Endodermal cell (in vitro differentiated cells): Measurements from ENCODE around the gene DEFB123. TPM values are rescaled to one million over a fixed set of nuclear protein-coding genes. Genes with fewer than 3 reads are reported as not detected.
"Not testable (repeated sequence)": the region's sequence is repeated elsewhere in the genome, so short reads cannot be mapped to it uniquely, and the experiment has no call there.

Source experiments
- DNase-seq: peaks from one replicate; pipeline ENCODE4 v3.0.0-alpha.2; 2017
- H3K27ac ChIP-seq: 2 replicates; pipeline ENCODE4 v1.5.1; 2013; ENCODE audit warnings: mild to moderate bottlenecking, low read depth, low read length, moderate library complexity
- H3K27me3 ChIP-seq: 2 replicates; pipeline ENCODE4 v1.6.1; 2013; ENCODE audit warnings: mild to moderate bottlenecking, low read length, moderate library complexity; ENCODE audit not compliant: insufficient read depth, control insufficient read depth, poor library complexity, severe bottlenecking
- H3K36me3 ChIP-seq: 2 replicates; pipeline ENCODE4 v1.7.0; 2013; ENCODE audit warnings: mild to moderate bottlenecking, low read length, moderate library complexity; ENCODE audit not compliant: control insufficient read depth, insufficient read depth
- H3K4me1 ChIP-seq: one replicate; pipeline ENCODE4 v1.7.0; 2013; ENCODE audit warnings: low read length; ENCODE audit not compliant: control insufficient read depth, insufficient read depth
- H3K4me3 ChIP-seq: 2 replicates; pipeline ENCODE4 v1.5.1; 2013; ENCODE audit warnings: mild to moderate bottlenecking, low read length, moderate library complexity
- H3K9ac ChIP-seq: 2 replicates; pipeline ENCODE4 v1.6.1; 2013; ENCODE audit warnings: mild to moderate bottlenecking, low read length, moderate library complexity; ENCODE audit not compliant: poor library complexity, severe bottlenecking; ENCODE audit errors: extremely low read depth
- H3K9me3 ChIP-seq: 2 replicates; pipeline ENCODE4 v1.6.1; 2013; ENCODE audit warnings: mild to moderate bottlenecking, low read length, moderate library complexity; ENCODE audit not compliant: control insufficient read depth
- H3K27ac Mint-ChIP-seq: 2 replicates; pipeline ENCODE4 v1.8.0; 2020; ENCODE audit warnings: mixed read lengths
- H3K27me3 Mint-ChIP-seq: 2 replicates; pipeline ENCODE4 v1.8.0; 2021; ENCODE audit warnings: mild to moderate bottlenecking, mixed read lengths; ENCODE audit not compliant: insufficient read depth
- H3K36me3 Mint-ChIP-seq: 2 replicates; pipeline ENCODE4 v1.8.0; 2020; ENCODE audit warnings: low read depth, mixed read lengths
- H3K4me1 Mint-ChIP-seq: 2 replicates; pipeline ENCODE4 v1.8.0; 2020; ENCODE audit warnings: mixed read lengths
- H3K4me3 Mint-ChIP-seq: 2 replicates; pipeline ENCODE4 v1.8.0; 2020; ENCODE audit warnings: mild to moderate bottlenecking, moderate library complexity, mixed read lengths
- H3K9me3 Mint-ChIP-seq: 2 replicates; pipeline ENCODE4 v1.8.0; 2020; ENCODE audit warnings: mild to moderate bottlenecking, mixed read lengths
- WGBS, 2 experiments: methylation state at CpG; one replicate each; pipeline versions ENCODE4 v1.1.5 to v1.1.7; 2013; ENCODE audit warnings: missing lambda C conversion rate in 2 of 2, mixed read lengths in 1 of 2; ENCODE audit not compliant: insufficient coverage in 1 of 2, insufficient read length in 1 of 2; 5-methylcytosine and 5-hydroxymethylcytosine counted together
- total RNA-seq, 2 donors: library from RNA; stranded (reverse); fragmentation: NEBNext Ultra II Directional in 1 of 2; extraction: Animal tissue kit (Norgen Biotek cat#: 25700) in 1 of 2; gene quantifications; 2 replicates in 1 of 2; 3 replicates in 1 of 2; pipeline ENCODE4 v1.2.1, GENCODE V29; 2021
- TF ChIP-seq, protein P1 (sequence below): fragments of 200-600 bp; sonication (generic); conservative IDR thresholded peaks from 2 replicates; pipeline ENCODE4 v1.5.0; 2021; ENCODE audit warnings: antibody characterized with exemption, mild to moderate bottlenecking

The DEFB123 gene
- total RNA-seq, 2 donors from 2014 or later: not detected

GRCh38 chr20:31425797-31426196 is 14.6 kb upstream of the DEFB123 start:
- H3K4me3 Mint-ChIP-seq: no peak overlapping the region
- TF ChIP-seq, protein P1, sequence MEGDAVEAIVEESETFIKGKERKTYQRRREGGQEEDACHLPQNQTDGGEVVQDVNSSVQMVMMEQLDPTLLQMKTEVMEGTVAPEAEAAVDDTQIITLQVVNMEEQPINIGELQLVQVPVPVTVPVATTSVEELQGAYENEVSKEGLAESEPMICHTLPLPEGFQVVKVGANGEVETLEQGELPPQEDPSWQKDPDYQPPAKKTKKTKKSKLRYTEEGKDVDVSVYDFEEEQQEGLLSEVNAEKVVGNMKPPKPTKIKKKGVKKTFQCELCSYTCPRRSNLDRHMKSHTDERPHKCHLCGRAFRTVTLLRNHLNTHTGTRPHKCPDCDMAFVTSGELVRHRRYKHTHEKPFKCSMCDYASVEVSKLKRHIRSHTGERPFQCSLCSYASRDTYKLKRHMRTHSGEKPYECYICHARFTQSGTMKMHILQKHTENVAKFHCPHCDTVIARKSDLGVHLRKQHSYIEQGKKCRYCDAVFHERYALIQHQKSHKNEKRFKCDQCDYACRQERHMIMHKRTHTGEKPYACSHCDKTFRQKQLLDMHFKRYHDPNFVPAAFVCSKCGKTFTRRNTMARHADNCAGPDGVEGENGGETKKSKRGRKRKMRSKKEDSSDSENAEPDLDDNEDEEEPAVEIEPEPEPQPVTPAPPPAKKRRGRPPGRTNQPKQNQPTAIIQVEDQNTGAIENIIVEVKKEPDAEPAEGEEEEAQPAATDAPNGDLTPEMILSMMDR: no peak
- Histone ChIP-seq H3K36me3 (no peaks in the 10 kb centered on the region), H3K27me3 (no peaks in the 10 kb centered on the region), H3K9ac (no peak overlapping the region), H3K4me1 (no peaks in the 10 kb centered on the region), H3K27ac (no peak overlapping the region), H3K4me3 (no peak overlapping the region), H3K9me3 (peaks cover 45% of the 10 kb centered on the region)
- H3K36me3 Mint-ChIP-seq: no peaks in the 10 kb centered on the region
- H3K27me3 Mint-ChIP-seq: no peaks in the 10 kb centered on the region
- no peak overlapping the region for H3K27ac Mint-ChIP-seq
- peaks cover 71% of the 10 kb centered on the region for H3K9me3 Mint-ChIP-seq
- H3K4me1 Mint-ChIP-seq: no peaks in the 10 kb centered on the region
- DNase-seq: no peak

DNA sequence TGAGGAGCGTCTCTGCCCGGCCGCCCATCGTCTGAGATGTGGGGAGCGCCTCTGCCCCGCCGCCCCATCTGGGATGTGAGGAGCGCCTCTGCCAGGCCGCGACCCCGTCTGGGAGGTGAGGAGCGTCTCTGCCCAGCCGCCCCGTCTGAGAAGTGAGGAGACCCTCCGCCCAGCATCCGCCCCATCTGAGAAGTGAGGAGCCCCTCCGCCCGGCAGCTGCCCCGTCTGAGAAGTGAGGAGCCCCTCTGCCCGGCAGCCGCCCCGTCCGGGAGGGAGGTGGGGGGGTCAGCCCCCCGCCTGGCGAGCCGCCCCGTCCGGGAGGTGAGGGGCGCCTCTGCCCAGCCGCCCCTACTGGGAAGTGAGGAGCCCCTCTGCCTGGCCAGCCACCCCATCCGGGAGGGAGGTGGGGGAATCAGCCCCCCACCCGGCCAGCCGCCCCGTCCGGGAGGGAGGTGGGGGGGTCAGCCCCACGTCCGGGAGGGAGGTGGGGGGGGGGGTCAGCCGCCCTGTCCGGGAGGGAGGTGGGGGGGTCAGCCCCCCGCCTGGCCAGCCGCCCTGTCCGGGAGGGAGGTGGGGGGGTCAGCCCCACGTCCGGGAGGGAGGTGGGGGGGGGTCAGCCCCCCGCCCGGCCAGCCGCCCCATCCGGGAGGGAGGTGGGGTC is 13.4 kb upstream of the DEFB123 start:
- 86% methylated on average over 27 of the region's 48 CpGs; no CpG with 5 or more reads in 1 of the 2 experiments for WGBS, 2 experiments
- H3K36me3 ChIP-seq, H3K9ac ChIP-seq, H3K4me1 ChIP-seq, H3K36me3 Mint-ChIP-seq, H3K27me3 Mint-ChIP-seq, H3K4me1 Mint-ChIP-seq, DNase-seq, H3K27me3 ChIP-seq, H3K4me3 Mint-ChIP-seq, H3K4me3 ChIP-seq, H3K27ac ChIP-seq, H3K27ac Mint-ChIP-seq: not testable (repeated sequence)
- H3K9me3 Mint-ChIP-seq: peaks cover 70% of the 10 kb centered on the region
- peaks cover 49% of the 10 kb centered on the region for H3K9me3 ChIP-seq

GRCh38 chr20:31427576-31427975 is 12.9 kb upstream of the DEFB123 start:
- H3K9me3 ChIP-seq: peaks cover 49% of the 10 kb centered on the region
- H3K36me3 Mint-ChIP-seq, H3K4me3 Mint-ChIP-seq, H3K4me1 Mint-ChIP-seq, H3K36me3 ChIP-seq, H3K27me3 ChIP-seq, H3K4me3 ChIP-seq, H3K27ac ChIP-seq, H3K27me3 Mint-ChIP-seq, H3K9ac ChIP-seq, DNase-seq, H3K27ac Mint-ChIP-seq, H3K4me1 ChIP-seq: not testable (repeated sequence)
- H3K9me3 Mint-ChIP-seq: peaks cover 72% of the 10 kb centered on the region
- 87 to 99% methylated on average over 12 to 22 of the region's 31 CpGs for WGBS, 2 experiments

- H3K9me3 ChIP-seq: peaks cover 42% of the 10 kb centered on the region
- Mint-ChIP-seq H3K4me3 (no peak overlapping the region), H3K27ac (no peak overlapping the region), H3K27me3 (no peaks in the 10 kb centered on the region), H3K36me3 (no peaks in the 10 kb centered on the region), H3K9me3 (peaks cover 70% of the 10 kb centered on the region), H3K4me1 (no peaks in the 10 kb centered on the region)
- no peak overlapping the region for H3K9ac ChIP-seq
- no peaks in the 10 kb centered on the region for H3K27me3 ChIP-seq
- H3K4me3 ChIP-seq: no peak overlapping the region
- TF ChIP-seq, protein P1: no peak
- no peak overlapping the region for H3K27ac ChIP-seq
- DNase-seq: no peak
- no peaks in the 10 kb centered on the region for H3K36me3 ChIP-seq
- 74 to 83% methylated on average over 2 to 4 of the region's 4 CpGs for WGBS, 2 experiments
- H3K4me1 ChIP-seq: no peaks in the 10 kb centered on the region
Measured at GRCh38 chr20:31430568-31431115, 9.8 kb upstream of the DEFB123 start.
